Subcutaneous adipose tissue (tissue), 4 donors: ENCODE measurements around the gene CARD11. TPM values are rescaled to one million over a fixed set of nuclear protein-coding genes. Genes with fewer than 3 reads are reported as not detected.

Experiments
- total RNA-seq, 4 donors: library from RNA; depleted of rRNA; stranded (reverse); fragments of >200 nt; gene quantifications; one replicate each; pipeline ENCODE4 v1.1.0, GENCODE V29; 2016
- TF ChIP-seq, protein P1 (sequence below): fragments of 450-650 bp; IDR thresholded peaks from one replicate; pipeline ENCODE4 v1.5.1; 2016; ENCODE audit warnings: low read depth, mild to moderate bottlenecking, control low read depth, antibody characterized with exemption, moderate library complexity

Gene CARD11
- total RNA-seq, 4 donors from 2014 or later, result 0.57 to 1.2 (median 0.77) TPM

DNA sequence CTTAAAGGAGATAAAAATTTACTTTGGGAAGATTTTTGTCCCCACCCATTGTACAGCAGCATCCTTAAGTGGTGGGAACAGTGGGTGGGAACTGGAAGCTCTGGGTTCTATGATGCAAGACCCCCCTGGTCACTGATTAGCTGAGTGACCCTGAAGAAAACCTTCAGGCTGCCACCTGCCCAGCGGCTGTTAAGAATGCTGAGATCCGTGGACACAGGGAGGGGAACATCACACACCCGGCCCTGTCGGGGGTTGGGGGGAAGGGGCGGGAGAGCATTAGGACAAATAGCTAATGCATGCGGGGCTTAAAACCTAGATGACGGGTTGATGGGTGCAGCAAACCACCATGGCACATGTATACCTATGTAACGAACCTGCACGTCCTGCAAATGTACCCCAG lies 14.5 kb downstream of the CARD11 start:
- TF ChIP-seq, protein P1, sequence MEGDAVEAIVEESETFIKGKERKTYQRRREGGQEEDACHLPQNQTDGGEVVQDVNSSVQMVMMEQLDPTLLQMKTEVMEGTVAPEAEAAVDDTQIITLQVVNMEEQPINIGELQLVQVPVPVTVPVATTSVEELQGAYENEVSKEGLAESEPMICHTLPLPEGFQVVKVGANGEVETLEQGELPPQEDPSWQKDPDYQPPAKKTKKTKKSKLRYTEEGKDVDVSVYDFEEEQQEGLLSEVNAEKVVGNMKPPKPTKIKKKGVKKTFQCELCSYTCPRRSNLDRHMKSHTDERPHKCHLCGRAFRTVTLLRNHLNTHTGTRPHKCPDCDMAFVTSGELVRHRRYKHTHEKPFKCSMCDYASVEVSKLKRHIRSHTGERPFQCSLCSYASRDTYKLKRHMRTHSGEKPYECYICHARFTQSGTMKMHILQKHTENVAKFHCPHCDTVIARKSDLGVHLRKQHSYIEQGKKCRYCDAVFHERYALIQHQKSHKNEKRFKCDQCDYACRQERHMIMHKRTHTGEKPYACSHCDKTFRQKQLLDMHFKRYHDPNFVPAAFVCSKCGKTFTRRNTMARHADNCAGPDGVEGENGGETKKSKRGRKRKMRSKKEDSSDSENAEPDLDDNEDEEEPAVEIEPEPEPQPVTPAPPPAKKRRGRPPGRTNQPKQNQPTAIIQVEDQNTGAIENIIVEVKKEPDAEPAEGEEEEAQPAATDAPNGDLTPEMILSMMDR, result no peak

DNA sequence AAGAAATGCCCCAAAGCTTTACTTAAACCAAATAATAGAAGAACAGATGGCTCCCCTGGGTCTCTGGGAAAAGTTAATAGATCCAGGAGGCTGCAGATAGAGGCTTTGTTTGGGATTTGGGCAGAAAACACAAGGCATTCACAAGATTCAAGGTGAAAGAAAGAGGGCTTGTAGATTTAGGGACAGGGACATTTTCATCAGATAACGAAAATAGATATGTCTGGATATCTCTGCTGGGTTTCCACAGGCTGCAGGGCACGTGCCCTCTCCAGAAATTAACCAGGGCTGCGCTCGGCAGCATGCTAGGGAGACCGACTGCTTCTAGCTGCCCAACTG lies 14.9 kb downstream of the CARD11 start:
- TF ChIP-seq, protein P1, result no peak

DNA sequence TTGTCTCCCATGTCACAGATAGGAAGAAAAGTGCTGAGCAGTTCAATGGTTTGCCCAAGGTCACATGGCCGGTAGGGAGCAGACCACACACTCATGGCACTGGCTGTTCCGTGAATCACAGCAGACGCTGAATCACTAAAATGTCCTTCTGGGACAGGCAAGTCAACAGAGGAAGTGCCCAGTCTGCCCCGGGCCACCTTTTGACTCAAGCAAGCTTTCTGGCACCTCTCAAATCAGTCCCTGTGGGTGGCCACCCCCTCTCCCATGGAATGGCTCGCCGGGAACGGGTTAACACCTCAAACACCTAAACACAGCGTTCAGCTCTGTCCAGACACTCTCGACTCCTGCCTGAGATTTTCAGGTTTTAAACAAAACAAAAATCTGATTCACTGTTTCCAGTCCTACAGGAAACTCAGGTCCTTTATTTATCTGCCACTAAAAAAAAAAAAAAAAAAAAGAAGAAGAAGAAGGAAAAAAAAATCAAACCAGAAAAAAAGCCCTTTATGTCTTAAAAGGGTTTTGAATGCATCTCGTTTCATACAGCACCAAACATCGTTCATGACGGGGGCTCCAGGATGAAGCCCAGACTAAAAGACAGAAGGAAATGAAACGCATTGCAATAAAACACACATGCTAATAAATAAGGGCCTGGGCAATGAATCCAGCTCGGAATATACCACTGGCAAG lies 15.5 kb downstream of the CARD11 start:
- TF ChIP-seq, protein P1, result no peak

DNA sequence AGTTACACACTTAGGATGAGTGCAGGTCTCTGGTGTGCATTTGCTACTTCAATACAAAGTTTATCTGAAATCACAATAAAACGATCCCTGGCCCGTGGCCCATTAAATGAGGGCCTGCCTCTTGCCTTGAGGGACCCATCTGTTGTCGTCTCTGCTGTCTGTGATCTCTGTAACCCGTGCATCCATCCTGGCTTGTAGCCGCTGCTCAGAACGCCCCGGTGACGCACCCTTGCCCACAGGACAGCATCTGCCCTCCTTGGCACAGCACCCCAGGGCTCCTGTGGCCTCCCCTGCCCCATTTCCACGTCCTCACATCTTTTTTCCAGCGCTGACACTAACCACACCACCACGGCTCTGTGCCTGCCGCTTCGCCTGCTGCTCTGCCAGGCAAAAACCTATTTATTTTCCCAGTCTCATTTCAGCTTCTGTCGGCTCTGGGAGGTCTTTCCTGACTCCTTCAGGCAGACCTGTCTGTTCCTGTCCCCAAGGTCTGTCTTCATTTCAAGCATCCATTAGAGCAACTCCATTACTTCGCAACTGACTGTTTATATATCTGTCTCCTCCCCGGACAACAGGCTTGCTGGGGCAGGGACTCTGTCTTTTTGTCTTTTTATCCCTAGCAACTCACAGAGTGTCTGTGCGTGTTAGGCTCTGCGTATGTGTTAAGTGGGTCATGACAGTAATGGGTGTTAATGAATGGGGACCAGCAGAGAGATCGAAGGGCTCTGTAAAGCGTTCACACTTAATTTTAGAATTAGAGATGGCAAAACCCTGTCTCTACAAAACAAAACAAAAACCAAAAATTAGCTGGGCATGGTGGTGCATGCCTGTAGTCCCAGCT lies 16.4 kb downstream of the CARD11 start:
- TF ChIP-seq, protein P1, result no peak

DNA sequence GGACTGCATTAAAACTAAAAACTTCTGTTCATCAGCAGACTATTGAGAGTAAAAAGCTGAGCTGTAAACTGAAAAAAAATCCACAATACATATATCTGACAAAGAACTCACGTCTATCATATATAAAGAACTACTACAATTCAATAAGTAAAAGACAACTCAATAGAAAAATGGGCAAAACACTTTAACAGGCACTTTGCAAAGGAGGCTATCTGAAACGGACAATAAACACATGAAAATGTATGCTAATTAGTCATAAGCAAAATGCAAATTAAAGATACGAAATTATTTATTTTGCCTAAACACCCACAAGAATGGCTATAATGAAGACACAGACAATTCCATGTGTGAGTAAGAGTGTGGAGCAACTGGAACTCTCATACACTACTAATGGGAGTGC lies 18.1 kb downstream of the CARD11 start:
- TF ChIP-seq, protein P1, result no peak

DNA sequence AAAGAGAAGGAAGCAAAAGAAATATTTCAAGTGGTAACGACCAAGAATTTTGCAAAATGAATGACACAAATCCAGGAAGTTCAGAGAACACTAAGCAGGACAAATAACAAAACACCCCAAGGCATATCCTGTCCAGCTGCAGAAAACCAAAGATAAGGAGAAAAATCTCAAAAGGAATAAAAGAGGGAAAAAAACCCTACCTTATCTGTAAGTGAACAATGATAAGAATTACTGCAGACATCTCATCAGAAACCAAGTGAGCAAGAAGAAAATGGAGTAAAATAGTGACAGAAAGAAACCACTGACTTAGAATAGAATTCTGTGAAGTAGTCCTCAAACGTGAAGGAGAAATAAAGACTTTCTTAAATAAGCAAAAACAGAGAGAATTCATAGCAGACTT lies 21.8 kb downstream of the CARD11 start:
- TF ChIP-seq, protein P1, result no peak

DNA sequence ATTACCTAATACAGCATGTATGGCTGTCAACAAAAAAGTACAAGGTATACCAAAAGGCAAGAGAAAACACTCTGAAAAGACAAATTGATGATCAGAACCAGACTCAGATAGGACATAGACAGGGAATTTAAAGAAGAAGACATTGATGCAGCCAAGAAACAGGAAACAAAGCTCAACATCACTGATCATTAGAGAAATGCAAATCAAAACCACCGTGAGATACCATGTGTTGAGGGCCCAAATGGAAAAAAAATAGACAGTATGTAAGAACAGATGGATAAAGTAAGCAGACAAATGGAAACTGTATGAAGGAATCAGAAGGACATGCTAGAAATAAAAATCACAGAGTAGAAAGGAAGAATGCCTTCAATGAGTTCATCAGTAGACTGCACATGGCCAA lies 23.3 kb downstream of the CARD11 start:
- TF ChIP-seq, protein P1, result no peak
